NCI-H1417 (cell line): ENCODE measurements around the gene PPM1B.
"Not testable (repeated sequence)": the region's sequence is repeated elsewhere in the genome, so short reads cannot be mapped to it uniquely, and the experiment has no call there.

Experiments used
- DNase-seq, 3 experiments: peaks; one replicate each; lab custom pipeline; 2025; lab: John Stamatoyannopoulos, UW

The PPM1B gene

DNA sequence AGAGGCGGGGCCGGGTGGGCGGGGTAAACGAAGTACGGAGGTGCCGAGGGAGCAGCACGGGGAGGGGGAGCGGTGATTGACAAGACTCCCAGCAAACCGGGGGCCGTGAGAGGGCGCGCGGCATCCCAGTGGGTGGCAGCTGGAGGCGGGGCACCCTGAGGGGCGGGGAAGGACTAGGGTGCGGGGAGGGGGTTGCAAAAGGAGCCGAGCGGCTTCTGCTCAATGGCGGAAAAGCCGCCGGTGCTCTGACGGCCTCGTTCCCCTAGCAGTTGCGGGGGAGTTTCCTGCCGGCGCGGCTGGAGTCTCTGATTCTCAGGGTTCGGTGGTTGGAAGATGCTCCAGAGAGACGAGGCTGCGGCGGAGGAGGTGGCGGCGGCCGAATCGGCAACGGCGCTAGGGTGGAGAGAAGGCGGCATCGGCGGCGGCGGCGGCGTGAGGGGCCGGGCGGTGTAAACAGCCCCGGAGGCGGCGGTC, at the start of gene PPM1B:
TSS of gene PPM1B (plus strand) at position 195 of the 474 bp plus-strand sequence. CDS start 32,325 bp downstream, outside the sequence.
- DNase-seq: no peak

DNA sequence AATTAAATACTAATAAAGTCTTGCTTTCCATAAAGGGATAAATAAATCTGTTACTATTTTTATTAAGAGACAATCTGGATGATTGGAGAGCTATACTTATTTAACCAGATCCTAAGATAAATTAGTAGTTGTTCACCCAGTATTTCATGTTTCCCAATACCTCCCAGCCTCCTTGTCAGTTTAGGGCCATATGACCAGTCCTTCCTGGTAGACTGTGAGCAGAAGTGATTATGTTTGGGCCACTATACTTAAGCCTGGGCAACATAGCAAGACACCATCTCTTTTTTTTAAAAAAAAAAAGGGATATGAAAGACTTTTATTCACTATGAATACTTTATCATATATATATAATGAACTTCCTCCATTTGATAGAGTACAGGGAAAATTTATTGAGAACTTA, 48.8 kb upstream of the PPM1B start:
- no peak for DNase-seq

DNA sequence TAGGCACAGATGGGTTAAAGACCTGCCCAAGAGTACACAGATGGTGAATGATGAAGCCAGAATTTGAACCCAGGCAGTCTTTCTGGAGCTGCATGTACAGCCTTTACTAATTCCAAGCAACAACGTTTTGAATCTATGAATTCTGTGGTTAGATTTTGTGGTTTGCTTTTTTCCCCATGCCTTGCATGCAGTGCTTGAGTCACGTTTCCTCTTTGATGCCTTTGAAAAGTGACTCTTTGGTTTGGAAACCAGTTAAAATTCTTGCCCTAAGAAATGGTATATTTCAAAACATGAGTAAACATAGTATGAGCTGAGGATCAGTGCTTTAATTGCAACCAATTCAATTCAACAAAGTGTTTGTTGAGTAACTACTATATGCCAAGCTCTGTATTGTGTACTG, 48.2 kb upstream of the PPM1B start:
- no peak for DNase-seq

DNA sequence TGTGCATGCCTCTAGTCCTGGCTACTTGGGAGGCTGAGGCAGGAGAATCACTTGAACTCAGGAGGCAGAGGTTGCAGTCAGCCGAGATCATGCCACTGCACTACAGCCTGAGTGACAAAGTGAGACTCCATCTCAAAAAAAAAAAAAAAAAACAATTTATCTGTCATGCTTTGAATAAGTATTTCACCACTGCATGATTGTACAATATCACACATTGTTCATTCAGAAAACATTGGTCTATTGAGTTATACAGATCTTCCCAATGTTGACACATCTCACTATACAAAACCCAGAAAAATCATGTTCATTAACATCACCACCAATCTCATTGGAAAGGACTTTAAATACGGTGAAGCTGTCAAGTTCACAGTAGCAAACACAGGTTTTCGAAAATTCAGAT, 46.8 kb upstream of the PPM1B start:
- no peak for DNase-seq

DNA sequence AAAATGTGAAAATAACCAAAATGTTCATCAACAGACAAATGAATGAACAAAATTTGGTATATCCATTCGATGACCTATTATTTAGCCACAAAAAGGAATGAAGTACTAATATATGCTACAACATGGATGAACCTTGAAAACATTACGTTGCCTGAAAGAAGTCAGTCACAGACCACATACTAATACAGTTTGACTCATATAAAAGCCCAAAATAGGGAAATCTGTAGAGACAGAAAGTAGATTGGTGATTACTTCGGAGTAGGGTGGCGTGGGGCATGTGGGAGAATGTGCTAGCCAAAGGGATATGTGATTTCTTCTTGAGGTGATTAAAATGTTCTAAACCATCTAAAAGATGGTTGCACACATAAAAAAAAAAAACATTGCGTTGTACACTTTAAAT, 44.2 kb upstream of the PPM1B start:
- no peak for DNase-seq

DNA sequence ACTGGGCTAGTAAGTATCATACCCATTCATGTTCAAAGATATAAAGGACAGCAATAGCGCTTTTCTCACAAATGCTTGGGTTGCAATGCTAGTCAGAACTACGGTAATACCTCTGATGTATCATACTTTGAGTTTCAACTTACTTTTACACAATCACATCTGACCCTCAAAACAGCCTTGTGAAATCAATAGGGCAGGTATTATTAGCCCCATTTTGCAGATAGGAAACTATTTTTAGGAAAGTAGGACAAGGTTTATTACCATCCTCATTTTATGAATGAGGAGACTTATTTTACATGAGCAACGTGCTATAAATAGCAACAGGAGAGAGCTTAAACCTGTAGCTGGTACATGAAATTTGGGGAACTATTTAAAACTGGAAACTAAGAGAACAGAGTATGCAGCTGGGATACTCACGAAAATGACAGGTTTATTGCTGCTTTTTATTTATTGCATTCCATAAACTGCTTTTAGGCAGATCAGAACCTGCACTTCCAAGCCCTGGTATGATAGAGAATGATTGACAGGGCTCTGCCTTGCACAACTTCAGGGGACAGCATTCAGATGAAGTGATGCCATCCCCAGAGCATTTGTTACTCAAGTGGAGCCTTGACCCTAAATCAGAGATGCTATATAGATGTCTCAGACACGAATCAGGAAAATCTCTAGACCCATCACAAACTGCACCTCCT, 42.4 kb upstream of the PPM1B start:
- DNase-seq: peak in 1 of 3 experiments; percentile 27

DNA sequence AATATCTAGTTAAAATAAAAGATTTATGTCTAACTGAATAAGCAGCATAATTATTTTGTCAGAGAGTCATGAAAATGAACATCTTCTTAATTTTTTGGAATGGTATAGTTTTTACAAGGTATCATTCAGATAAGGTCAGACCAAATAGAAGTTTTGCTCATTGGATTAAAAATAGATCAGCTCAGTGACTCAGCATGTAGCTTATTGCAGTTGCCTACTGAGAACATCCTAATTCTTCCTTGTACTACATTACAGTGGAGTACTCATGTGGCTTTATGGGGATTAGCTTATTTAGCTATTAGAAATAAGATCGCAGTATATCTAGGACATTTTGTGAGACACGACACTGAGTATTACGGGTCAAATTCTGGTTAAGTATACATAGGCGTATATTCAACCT, 38.2 kb upstream of the PPM1B start:
- DNase-seq: peak in 1 of 3 experiments; percentile 7

DNA sequence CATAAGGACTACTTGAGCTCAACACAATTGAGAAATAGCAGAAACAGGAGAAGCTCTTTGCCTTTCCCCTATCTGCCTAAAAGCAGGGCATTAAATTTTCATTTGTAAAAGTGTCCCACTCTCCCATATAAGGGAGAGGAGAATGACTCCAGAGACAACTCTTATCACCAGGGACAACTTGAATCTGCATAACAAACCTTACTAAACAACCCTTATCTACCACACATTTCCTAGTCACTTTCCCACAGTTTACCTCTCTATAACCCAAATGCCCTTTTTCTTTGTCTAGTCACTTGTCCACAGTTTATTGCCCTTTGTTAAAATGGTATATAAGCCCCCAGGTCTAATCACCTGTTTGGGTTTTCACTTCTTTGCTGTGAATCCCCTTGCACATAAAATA, 37.5 kb upstream of the PPM1B start:
- no peak for DNase-seq

DNA sequence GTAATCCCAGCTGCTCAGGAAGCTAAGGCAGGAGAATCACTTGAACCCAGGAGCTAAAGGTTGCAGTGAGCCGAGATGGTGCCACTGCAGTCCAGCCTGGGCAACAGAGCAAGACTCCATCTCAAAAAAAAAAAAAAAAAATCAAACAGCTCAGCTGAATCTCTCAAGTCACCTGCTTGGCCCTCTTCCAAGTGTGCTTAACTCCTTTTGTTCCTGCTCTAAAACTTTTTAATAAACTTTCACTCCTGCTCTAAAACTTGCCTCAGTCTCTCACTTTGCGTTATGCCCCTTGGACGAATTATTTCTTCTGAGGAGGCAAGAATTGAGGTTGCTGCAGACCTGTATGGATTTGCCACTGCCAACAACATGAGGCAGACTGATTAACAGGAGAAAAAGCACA, 35.1 kb upstream of the PPM1B start:
- DNase-seq: not testable (repeated sequence)

DNA sequence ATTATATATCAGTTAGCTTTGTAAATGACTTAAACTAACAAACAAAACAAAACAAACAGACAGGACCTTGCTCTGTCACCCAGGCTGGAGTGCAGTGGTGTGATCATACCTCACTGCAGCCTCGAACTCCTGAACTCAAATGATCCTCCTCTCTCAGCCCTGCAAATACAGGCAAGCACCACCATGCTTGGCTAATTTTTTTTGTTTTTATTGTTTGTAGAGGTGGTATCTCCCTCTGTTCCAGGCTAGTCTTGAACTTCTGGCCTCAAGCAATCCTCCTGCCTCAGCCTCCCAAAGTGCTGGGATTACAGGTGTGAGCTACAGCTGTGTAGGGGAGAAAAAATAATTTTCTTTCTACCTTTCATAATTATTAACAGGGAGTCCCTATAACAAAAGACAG, 33.8 kb upstream of the PPM1B start:
- no peak for DNase-seq

DNA sequence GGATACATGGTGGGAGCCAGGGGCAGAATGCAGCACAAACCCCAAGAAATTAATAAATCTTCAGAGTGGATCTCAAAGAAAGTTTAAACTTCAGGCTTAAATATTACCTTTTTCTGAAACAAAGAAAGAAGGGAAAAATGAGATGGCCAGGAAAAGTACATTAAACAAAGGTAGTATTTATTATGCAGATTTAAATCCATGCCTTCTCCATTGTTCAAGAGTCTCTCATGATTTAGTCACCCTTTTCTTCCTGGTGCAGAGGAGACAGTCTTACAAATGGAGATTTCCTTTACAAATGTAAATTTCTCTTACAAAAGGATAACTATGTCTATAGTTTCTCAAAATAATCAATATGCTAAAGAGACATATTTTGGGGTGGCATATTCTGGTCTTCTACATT, 33.4 kb upstream of the PPM1B start:
- DNase-seq: no peak

DNA sequence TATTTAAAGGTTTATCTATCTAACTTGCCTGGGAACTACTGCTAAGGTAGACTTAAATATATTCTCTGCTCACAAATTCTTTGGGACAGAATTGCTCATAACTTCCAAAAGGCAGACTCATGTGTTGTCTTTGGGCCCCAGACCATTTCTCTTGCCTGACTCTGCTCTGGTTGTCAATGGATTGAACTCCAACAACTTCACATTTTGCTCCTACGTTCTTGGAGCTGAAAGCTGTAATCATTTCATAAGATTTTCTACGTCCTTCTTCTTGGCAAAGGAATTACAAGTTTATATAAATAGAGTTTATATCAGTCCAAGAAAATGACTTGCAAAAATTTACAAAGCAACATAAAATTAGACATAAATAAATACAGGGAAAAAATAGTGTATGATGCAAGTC, 32.9 kb upstream of the PPM1B start:
- no peak for DNase-seq

DNA sequence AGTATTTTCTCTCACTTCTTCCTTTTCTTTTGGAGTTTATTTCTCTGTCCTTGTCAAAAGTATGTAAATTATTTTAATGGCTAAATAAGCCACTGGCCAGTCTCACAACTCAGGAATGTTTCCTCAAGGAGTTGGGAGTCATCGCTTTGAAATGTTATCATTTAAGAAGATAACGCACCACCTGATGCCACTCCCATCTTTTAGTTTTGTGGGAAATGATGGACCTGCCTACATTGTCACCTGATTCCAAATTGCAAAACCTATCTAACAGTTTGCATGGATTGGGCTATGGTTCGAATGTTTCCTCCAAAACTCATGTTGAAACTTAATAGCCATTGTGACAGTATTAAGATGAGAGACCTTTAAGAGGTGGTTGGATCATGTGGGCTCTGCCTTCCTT, 32.4 kb upstream of the PPM1B start:
- no peak for DNase-seq

DNA sequence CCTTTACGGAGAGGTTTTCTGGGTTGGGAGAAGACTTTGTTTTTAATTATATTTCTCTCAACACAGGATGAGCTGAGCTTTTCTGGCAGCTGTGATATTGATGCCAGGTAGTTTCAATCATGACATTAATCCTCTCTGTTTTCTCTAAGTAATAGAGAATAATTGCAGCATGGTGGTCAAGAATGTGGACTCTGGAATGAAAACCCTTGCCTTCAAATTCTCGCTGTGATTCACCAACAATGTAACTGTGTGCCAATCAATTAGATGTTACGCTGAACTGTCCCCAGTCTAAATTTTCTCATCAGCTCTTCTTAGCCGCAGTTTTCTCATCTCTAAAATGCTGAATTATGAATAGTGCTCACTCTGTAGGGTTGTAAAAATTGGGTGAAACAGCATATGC, 31.6 kb upstream of the PPM1B start:
- no peak for DNase-seq

DNA sequence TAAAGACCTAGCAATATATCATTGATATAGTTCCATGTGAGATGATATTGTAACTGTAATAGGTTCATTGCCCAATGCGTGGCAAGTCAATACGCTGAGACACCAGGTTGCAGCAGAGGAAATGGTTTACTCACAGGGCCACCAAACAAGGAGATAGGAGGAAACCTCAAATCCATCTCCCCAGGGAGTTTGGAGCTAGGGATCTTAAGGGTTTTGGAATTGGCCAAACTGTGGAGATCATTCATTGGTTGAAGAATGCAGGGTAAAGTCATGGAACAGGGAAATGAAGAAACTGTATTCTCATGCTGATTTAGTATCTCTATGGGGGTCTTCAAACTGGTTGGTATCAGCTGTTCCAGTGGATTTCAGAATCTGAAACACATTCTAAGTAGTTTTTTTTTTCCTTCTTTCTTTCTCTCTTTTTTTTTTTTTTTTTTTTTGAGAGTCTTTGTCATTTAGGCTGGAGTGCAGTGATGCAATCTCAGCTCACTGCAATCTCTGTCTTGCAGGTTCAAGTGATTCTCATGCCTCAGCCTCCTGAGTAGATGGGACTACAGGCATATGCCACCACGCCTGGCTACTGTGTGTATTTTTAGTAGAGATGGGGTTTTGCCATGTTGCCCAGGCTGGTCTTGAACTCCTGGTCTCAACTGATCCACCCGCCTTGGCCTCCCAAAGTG, 30.7 kb upstream of the PPM1B start:
- DNase-seq: no peak

DNA sequence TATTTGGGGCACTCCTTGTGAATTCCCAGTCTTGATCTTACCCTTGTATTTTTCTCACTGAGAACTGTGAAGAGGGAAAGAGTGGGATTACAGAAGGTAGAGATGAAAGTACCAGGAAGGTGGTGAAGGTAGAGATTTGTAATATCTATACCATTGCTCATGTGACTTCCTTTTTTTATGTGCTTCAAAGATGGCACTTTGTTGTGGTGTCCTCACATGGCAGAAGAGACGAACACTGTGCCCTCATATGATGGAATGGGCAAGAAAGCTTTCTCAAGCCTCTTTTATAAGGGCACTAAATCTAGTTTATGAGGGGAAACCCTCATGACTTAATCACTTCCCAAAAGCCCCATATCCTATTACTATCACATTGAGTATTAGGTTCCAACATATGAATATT, 28.9 kb upstream of the PPM1B start:
- no peak for DNase-seq

DNA sequence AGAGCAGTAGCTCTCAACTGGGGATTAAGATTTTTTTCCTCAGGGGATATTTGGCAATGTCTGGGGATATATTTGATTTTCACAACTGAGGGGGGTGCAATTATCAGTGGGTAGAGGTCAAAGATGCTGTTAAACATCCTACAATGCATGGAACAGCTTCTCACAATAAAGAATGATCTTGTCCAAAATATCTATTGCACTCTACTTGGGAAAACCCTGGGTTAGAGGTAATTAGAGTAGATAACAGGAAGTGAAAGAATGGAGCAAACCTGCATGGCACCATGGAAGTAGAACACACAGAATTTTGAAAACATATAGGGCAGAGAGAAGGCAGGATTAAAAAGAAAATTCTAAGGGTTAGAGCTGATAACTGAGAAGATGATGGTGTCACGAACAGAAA, 26.4 kb upstream of the PPM1B start:
- DNase-seq: no peak

DNA sequence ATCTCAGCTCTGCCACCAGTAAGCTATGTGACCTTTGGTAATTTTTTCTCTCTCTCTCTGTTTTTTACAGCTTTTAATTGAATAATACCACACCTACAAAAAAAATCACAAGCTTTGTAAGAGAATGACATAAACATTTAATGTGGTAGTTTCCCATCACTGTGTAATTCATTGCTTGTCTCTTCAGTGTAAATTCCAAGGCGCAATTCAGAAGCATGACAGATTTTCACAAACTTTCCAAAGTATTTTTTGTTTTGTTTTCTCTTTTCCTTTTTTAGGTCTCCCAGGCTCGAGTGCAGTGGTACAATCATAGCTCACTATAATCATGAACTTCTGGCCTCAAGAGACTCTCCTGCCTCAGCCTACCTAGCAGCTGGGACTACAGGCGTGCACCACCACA, 25.0 kb upstream of the PPM1B start:
- no peak for DNase-seq

DNA sequence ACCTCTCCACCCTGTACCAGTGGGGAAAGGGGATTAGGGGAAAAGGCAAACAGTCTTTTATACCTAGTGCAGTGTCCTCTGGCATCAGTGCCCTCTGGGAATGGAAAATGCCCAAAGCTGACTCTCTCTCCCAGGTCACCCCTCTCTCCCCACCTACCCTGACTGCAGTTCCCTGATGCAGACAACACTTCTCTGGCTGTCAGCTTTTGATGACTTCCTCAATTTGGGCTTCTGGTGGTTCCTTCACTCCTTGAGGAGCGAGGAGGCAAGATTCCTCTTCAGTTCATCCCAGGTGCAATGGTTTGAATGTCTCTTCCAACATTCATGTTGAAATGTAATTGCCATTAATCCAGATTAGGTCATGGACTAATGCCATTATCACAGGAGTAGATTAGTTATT, 19.7 kb upstream of the PPM1B start:
- no peak for DNase-seq

DNA sequence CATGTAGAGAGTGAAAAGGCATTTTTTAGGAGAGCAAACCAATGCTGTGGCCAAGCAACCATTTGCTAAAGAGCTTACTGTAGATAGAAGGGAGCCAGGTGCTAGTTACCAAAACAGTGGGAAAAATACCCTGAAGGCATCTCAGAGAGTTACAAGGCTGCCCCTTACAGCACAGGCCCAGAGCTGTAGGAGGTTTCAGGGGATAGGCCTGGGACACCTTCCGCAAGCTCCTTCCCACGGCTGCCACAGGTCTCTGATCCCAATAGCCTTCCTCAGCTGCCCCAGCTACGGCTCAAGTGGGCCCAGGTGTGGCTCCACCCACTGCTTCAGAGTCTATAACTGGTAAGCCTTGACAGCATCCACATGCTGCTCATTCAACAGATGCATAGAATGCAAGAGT, 18.2 kb upstream of the PPM1B start:
- no peak for DNase-seq

DNA sequence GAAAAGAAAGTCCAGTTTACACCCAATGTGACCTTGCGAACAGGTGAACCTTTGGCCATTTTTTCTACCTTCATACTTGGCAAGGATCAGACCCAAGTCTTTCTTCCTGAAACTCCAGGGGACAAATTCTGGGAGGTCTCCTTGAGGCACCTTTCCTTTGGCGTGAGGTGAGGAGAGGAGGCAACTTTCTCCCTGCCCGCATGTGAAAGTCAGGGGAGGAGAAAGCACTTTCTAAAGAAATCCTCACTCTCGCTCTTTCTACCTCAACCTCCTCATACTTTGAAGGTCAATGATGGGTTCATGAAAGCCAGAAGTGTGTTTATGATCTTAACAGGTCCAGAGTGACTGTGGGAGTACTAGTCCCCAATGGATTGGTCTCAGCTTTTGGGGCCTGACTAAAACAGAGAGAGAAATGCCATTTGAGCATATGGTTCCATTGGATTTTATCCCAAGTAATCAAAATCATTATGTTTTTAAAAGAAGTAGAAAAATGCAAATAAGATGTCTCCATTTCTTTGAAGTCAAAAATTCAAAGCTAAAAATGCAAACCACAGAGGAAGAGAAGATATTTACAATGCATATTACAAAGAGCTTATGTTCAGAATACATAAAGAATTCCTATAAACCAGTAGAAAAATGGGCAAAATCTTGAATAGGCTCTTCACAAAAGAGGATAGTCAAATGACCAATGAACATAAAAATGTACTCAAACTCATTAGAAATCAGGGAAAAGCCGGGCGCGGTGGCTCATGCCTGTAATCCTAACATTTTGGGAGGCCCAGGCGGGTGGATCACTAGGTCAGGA, 15.6 kb upstream of the PPM1B start:
- no peak for DNase-seq

DNA sequence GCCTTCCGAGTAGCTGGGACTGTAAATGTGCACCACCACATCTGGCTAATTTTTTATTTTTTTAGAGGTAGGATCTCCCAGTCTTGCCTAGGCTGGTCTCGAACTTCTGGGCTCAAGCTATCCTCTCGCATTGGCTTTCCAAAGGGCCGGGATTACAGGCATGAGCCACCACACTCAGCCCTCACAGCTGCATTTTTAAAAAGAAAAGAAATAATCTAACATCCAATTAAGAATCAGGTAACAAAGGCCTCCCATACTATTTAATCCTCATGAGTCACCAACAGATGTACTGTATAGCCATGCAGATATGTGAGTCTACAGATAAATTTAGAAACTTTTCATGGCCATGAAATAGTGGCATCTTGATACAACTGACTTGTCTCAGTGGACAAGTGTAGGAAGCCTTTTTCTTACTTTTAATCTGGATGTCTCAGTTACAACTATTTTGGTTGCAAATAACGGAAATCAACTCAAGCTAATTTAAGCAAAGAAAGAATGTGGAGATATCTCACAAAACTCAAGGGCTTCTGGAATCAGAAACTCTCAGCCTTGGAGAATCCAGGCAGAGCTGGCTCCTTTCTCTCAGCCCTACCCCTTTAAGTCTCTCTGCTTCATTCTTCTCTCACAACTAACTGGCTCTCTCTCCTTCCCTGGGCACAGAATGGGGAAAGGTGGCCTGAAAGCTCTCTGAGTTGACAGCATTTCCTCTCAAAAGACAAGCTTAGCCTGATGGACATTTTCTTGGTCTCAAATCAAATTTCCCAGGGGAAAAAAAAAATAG, 12.8 kb upstream of the PPM1B start:
- DNase-seq: no peak
